T follicular helper cell (primary cell): ENCODE data around the gene PCDH1.

Experiments used
- DNase-seq: peaks from one replicate; pipeline ENCODE4 v3.0.0-alpha.2; 2020; ENCODE audit warnings: low read depth

The PCDH1 gene

GRCh38 chr5:141853895-141854626 lies 24.1 kb downstream of the PCDH1 start:
- no peak for DNase-seq

GRCh38 chr5:141852448-141852847 lies 25.8 kb downstream of the PCDH1 start:
- DNase-seq: no peak

- no peak for DNase-seq
Measured at GRCh38 chr5:141851195-141851874, 26.9 kb downstream of the PCDH1 start.

GRCh38 chr5:141850786-141851185 lies 27.4 kb downstream of the PCDH1 start:
- no peak for DNase-seq

- peak; percentile 7 for DNase-seq
Measured at GRCh38 chr5:141850244-141850768, 27.9 kb downstream of the PCDH1 start.

GRCh38 chr5:141849415-141850243 lies 28.6 kb downstream of the PCDH1 start:
- DNase-seq: peak; percentile 59

- DNase-seq: no peak
Measured at GRCh38 chr5:141848744-141849414, 29.3 kb downstream of the PCDH1 start.

GRCh38 chr5:141846031-141846430 lies 32.2 kb downstream of the PCDH1 start:
- DNase-seq: no peak

- no peak for DNase-seq
Measured at GRCh38 chr5:141845371-141845851, 32.8 kb downstream of the PCDH1 start.

- DNase-seq: no peak
Measured at GRCh38 chr5:141844414-141845097, 33.7 kb downstream of the PCDH1 start.

- no peak for DNase-seq
Measured at GRCh38 chr5:141843156-141843927, 34.9 kb downstream of the PCDH1 start.

- no peak for DNase-seq
Measured at GRCh38 chr5:141841378-141842180, 36.6 kb downstream of the PCDH1 start.

GRCh38 chr5:141840826-141841360 lies 37.3 kb downstream of the PCDH1 start:
- no peak for DNase-seq

- no peak for DNase-seq
Measured at GRCh38 chr5:141840280-141840812, 37.9 kb downstream of the PCDH1 start.

GRCh38 chr5:141839015-141839513 lies 39.1 kb downstream of the PCDH1 start:
- DNase-seq: no peak

GRCh38 chr5:141838326-141839014 lies 39.7 kb downstream of the PCDH1 start:
- DNase-seq: no peak

- DNase-seq: no peak
Measured at GRCh38 chr5:141835928-141836670, 42.1 kb downstream of the PCDH1 start.
